SK-N-SH (cell line): ENCODE data around the gene SVOP. TPM values are rescaled to one million over a fixed set of nuclear protein-coding genes. Genes with fewer than 3 reads are reported as not detected.

Source experiments
- CTCF ChIA-PET: fragments of 300-600, 350-600 bp; formaldehyde crosslinking; extraction: SDS; loops from one replicate; lab custom pipeline; 2021; lab: Yijun Ruan, JAX
- POLR2A ChIA-PET: fragments of 350-600 bp; sonication (Branson Sonifier 250); formaldehyde crosslinking; extraction: SDS; loops from one replicate; lab custom pipeline; 2020; ENCODE audit warnings: antibody characterized with exemption, inconsistent platforms; lab: Yijun Ruan, JAX
- DNase-seq: peaks from one replicate; pipeline ENCODE4 v3.0.0; 2012
- H2AFZ ChIP-seq: fragments of 200-600 bp; sonication (generic); 2 replicates; pipeline ENCODE4 v1.8.1; 2016; ENCODE audit warnings: antibody characterized with exemption, mild to moderate bottlenecking, low read depth
- H3F3A ChIP-seq: fragments of 200-600 bp; sonication (generic); replicated peaks from 2 replicates; pipeline ENCODE3; 2016; ENCODE audit warnings: antibody characterized with exemption, mild to moderate bottlenecking; ENCODE audit not compliant: insufficient read depth
- H3K27ac ChIP-seq, 2 experiments: fragments of 200-500 bp in 1 of 2; fragments of 200-600 bp in 1 of 2; sonication (Bioruptor generic) in 1 of 2; sonication (generic), shearing (Covaris generic) in 1 of 2; 2 replicates each; pipeline versions ENCODE4 v1.5.1 to v1.6.1; 2014 to 2016; ENCODE audit warnings: low read depth in 2 of 2, inconsistent platforms in 1 of 2, low read length in 1 of 2, mild to moderate bottlenecking in 1 of 2, mixed read lengths in 1 of 2
- H3K27me3 ChIP-seq: fragments of 200-600 bp; sonication (generic), shearing (Covaris generic); 2 replicates; pipeline ENCODE4 v1.6.1; 2016; ENCODE audit warnings: mixed run types; ENCODE audit not compliant: insufficient read depth
- H3K36me3 ChIP-seq, 2 experiments: fragments of 200-500 bp in 1 of 2; fragments of 200-600 bp in 1 of 2; sonication (Bioruptor generic) in 1 of 2; sonication (generic) in 1 of 2; replicated peaks in 1 of 2; 2 replicates each; pipeline versions ENCODE3 to v1.5.1; 2014 to 2016; ENCODE audit warnings: low read length in 1 of 2, mild to moderate bottlenecking in 1 of 2; ENCODE audit not compliant: insufficient read depth in 2 of 2, control insufficient read depth in 1 of 2
- H3K4me1 ChIP-seq, 2 experiments: fragments of 200-500 bp in 1 of 2; fragments of 200-600 bp in 1 of 2; sonication (Bioruptor generic) in 1 of 2; sonication (generic), shearing (Covaris generic) in 1 of 2; 2 replicates each; pipeline versions ENCODE4 v1.5.1 to v1.6.1; 2014 to 2016; ENCODE audit warnings: low read depth in 1 of 2, low read length in 1 of 2, mixed run types in 1 of 2; ENCODE audit not compliant: insufficient read depth in 2 of 2, control insufficient read depth in 1 of 2
- H3K4me2 ChIP-seq: fragments of 200-600 bp; sonication (generic), shearing (Covaris generic); 2 replicates; pipeline ENCODE4 v1.6.1; 2017; ENCODE audit warnings: mixed run types
- H3K4me3 ChIP-seq, 2 experiments: fragments of 200-500 bp in 1 of 2; fragments of 200-600 bp in 1 of 2; sonication (Bioruptor generic) in 1 of 2; sonication (generic), shearing (Covaris generic) in 1 of 2; 2 replicates each; pipeline versions ENCODE4 v1.5.1 to v1.8.1; 2014 to 2016; ENCODE audit warnings: low read depth in 2 of 2, inconsistent platforms in 1 of 2, low read length in 1 of 2, mild to moderate bottlenecking in 1 of 2, mixed read lengths in 1 of 2, moderate library complexity in 1 of 2
- H3K79me2 ChIP-seq: fragments of 200-600 bp; sonication (generic); 2 replicates; pipeline ENCODE4 v1.8.1; 2017; ENCODE audit warnings: mild to moderate bottlenecking; ENCODE audit not compliant: insufficient read depth
- H3K9ac ChIP-seq: fragments of 200-600 bp; sonication (generic); 2 replicates; pipeline ENCODE4 v1.6.1; 2017; ENCODE audit warnings: mixed run types
- H3K9me2 ChIP-seq: fragments of 200-600 bp; sonication (generic); 2 replicates; pipeline ENCODE4 v1.6.1; 2017; ENCODE audit warnings: mixed run types
- H3K9me3 ChIP-seq: fragments of 200-600 bp; sonication (generic); 2 replicates; pipeline ENCODE4 v1.6.1; 2017; ENCODE audit warnings: mixed run types, mild to moderate bottlenecking, moderate library complexity
- H4K20me1 ChIP-seq: fragments of 200-600 bp; sonication (generic); 2 replicates; pipeline ENCODE4 v1.6.1; 2017; ENCODE audit warnings: mild to moderate bottlenecking, mixed run types; ENCODE audit not compliant: insufficient read depth
- ELF1 ChIP-seq: IDR thresholded peaks from 2 replicates; pipeline ENCODE4 v1.4.0; 2012
- FOXJ3 ChIP-seq: sonication (generic); formaldehyde crosslinking; IDR thresholded peaks from 2 replicates; pipeline ENCODE4 v1.5.1; 2020; ENCODE audit warnings: mild to moderate bottlenecking, missing genetic modification reagents
- GATA2 ChIP-seq: sonication (generic); formaldehyde crosslinking; IDR thresholded peaks from 2 replicates; pipeline ENCODE4 v1.5.0; 2020; ENCODE audit warnings: mild to moderate bottlenecking, missing genetic modification reagents
- JUND ChIP-seq: IDR thresholded peaks from 2 replicates; pipeline ENCODE4 v1.4.0; 2012
- MAX ChIP-seq: IDR thresholded peaks from 2 replicates; pipeline ENCODE4 v1.4.0; 2012; ENCODE audit warnings: low read depth
- MEF2A ChIP-seq: IDR thresholded peaks from 2 replicates; pipeline ENCODE4 v1.4.0; 2012; ENCODE audit warnings: low read depth, borderline replicate concordance
- MXI1 ChIP-seq: IDR thresholded peaks from 2 replicates; pipeline ENCODE4 v1.6.1; 2012; ENCODE audit warnings: mild to moderate bottlenecking, low read depth, low read length, improper control_type of control experiment
- NFIC ChIP-seq: IDR thresholded peaks from 2 replicates; pipeline ENCODE4 v1.4.0; 2012; ENCODE audit warnings: borderline replicate concordance
- POLR2AphosphoS5 ChIP-seq: IDR thresholded peaks from 2 replicates; pipeline ENCODE4 v1.6.1; 2012; ENCODE audit warnings: low read depth, low read length
- RXRA ChIP-seq: IDR thresholded peaks from 2 replicates; pipeline ENCODE4 v1.4.0; 2012; ENCODE audit warnings: low read depth, mild to moderate bottlenecking, borderline replicate concordance
- YY1 ChIP-seq: IDR thresholded peaks from 2 replicates; pipeline ENCODE4 v1.4.0; 2012; ENCODE audit warnings: low read depth, mild to moderate bottlenecking
- WGBS: methylation state at CpG from one replicate; pipeline ENCODE4 v1.1.6; 2017; ENCODE audit warnings: low lambda C conversion rate; 5-methylcytosine and 5-hydroxymethylcytosine counted together
- polyA plus RNA-seq, 3 experiments: library from polyadenylated mRNA; depleted of rRNA; stranded (reverse); fragments of >200 nt; gene quantifications; 2 replicates each; pipeline ENCODE4 v1.2.3, GENCODE V29; 2012
- TF ChIP-seq, protein P1 (sequence below): fragments of 200-600 bp; sonication (generic); IDR thresholded peaks from 2 replicates; pipeline ENCODE4 v1.6.1; 2017; ENCODE audit warnings: antibody characterized with exemption, mild to moderate bottlenecking, moderate library complexity
- TF ChIP-seq, protein P2 (sequence below): fragments of 150-350 bp; IDR thresholded peaks from 2 replicates; pipeline ENCODE4 v1.6.1; 2017; ENCODE audit warnings: antibody characterized with exemption, low read length, low read depth, borderline replicate concordance

The SVOP gene
- polyA plus RNA-seq, 1 of the 3 experiments (the other 2 are of a cell fraction), result 0.07 TPM

DNA sequence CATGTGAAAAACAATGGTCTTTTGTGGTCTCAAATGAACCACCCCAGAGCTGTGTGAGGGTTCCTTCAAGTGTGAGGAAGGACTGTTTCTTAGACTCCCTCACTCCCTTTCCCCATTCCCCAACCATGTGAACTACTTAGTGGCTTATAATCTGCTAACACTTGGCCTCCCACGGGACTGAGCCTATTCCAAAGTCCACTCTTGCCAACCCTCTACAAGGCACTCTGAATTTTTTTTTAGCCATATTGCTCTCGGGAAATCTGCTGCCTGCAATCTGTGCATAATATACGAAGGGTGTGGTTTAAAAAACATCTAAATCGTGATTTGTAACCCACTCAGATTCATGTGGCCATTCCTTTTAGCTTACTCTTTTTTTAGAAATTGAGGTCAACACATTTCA is 2.6 kb downstream of the SVOP start (continued):
- no peak for TF ChIP-seq FOXJ3 (CRISPR knock-in tag)
- no peak for TF ChIP-seq ELF1
- no peak for TF ChIP-seq YY1

- Histone ChIP-seq H3K9me2 (no peaks in the 10 kb centered on the region), H3K36me3 (no peaks in the 10 kb centered on the region), H3K27ac (no peak overlapping the region), H3K9me3 (no peaks in the 10 kb centered on the region), H3K79me2 (no peaks in the 10 kb centered on the region), H4K20me1 (no peaks in the 10 kb centered on the region), H3K9ac (no peak overlapping the region), H3F3A (no peaks in the 10 kb centered on the region), H3K4me1 (no peaks in the 10 kb centered on the region), H3K27me3 (no peaks in the 10 kb centered on the region), H2AFZ (no peak overlapping the region), H3K4me2 (no peak overlapping the region), H3K4me3 (no peak overlapping the region)
- CTCF ChIA-PET, result no interaction called here
- no peak for DNase-seq
- TF ChIP-seq NFIC, result no peak
- TF ChIP-seq, protein P1, sequence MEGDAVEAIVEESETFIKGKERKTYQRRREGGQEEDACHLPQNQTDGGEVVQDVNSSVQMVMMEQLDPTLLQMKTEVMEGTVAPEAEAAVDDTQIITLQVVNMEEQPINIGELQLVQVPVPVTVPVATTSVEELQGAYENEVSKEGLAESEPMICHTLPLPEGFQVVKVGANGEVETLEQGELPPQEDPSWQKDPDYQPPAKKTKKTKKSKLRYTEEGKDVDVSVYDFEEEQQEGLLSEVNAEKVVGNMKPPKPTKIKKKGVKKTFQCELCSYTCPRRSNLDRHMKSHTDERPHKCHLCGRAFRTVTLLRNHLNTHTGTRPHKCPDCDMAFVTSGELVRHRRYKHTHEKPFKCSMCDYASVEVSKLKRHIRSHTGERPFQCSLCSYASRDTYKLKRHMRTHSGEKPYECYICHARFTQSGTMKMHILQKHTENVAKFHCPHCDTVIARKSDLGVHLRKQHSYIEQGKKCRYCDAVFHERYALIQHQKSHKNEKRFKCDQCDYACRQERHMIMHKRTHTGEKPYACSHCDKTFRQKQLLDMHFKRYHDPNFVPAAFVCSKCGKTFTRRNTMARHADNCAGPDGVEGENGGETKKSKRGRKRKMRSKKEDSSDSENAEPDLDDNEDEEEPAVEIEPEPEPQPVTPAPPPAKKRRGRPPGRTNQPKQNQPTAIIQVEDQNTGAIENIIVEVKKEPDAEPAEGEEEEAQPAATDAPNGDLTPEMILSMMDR, result no peak
- no peak for TF ChIP-seq POLR2AphosphoS5
- POLR2A ChIA-PET, result no interaction called here
- 33% methylated on average over 3 of the region's 6 CpGs for WGBS
Measured at GRCh38 chr12:109016978-109017377, 3.9 kb downstream of the SVOP start.

DNA sequence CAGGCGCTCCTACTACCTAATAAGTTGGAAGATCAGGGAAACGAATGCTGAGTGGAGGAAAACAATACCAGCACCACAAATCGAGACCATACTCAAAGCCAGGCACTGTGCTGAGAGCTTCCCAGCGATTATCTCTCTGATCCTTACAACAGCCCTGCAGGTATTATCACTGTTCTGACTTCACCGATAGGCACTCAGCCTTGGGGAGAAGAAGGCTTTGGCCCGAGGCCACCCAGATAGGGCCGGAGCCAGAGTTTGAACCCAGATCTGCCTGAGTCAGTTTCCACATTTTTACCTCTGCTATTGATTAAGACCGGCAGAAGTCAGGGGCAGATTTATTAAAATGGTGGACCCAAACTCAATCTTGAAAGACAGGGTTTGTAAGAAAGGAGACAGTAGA is 4.9 kb downstream of the SVOP start:
- H3K36me3 ChIP-seq, result no peaks in the 10 kb centered on the region
- H3F3A ChIP-seq, result no peaks in the 10 kb centered on the region
- no peak overlapping the region for H3K9ac ChIP-seq
- no peaks in the 10 kb centered on the region for H3K79me2 ChIP-seq
- no peaks in the 10 kb centered on the region for H3K9me3 ChIP-seq
- DNase-seq, result no peak
- TF ChIP-seq MEF2A, result no peak
- TF ChIP-seq YY1, result no peak
- TF ChIP-seq MAX, result no peak
- no peak for TF ChIP-seq NFIC
- TF ChIP-seq, protein P2, sequence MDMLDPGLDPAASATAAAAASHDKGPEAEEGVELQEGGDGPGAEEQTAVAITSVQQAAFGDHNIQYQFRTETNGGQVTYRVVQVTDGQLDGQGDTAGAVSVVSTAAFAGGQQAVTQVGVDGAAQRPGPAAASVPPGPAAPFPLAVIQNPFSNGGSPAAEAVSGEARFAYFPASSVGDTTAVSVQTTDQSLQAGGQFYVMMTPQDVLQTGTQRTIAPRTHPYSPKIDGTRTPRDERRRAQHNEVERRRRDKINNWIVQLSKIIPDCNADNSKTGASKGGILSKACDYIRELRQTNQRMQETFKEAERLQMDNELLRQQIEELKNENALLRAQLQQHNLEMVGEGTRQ, result no peak
- no peak for TF ChIP-seq JUND
- TF ChIP-seq MXI1, result no peak
- TF ChIP-seq GATA2 (CRISPR knock-in tag), result no peak
- TF ChIP-seq RXRA, result no peak
- no peaks in the 10 kb centered on the region for H3K27me3 ChIP-seq
- no peak overlapping the region for H2AFZ ChIP-seq
- WGBS, result 39% methylated on average over 8 of the region's 8 CpGs
- no peaks in the 10 kb centered on the region for H4K20me1 ChIP-seq
- no peaks in the 10 kb centered on the region for H3K4me1 ChIP-seq
- no peak overlapping the region for H3K4me3 ChIP-seq
- no peak overlapping the region for H3K27ac ChIP-seq
- H3K4me2 ChIP-seq, result no peak overlapping the region
- CTCF ChIA-PET, result no interaction called here
- no peaks in the 10 kb centered on the region for H3K9me2 ChIP-seq
- POLR2A ChIA-PET, result no interaction called here
